ENCODE measurements around the gene RAB6D.
A peak's percentile ranks its signal among the peaks of the same experiment; 100 is the strongest.
"Not testable (repeated sequence)": the region's sequence is repeated elsewhere in the genome, so short reads cannot be mapped to it uniquely, and the experiment has no call there.

The RAB6D gene

GRCh38 chr2:131363703-131364186 is at the start of gene RAB6D:
RAB6D (minus strand) TSS chr2:131364168; CDS start chr2:131363720, 448 bp downstream.
- peak; percentile 19 for DNase-seq

GRCh38 chr2:131413148-131413747 is 49.3 kb upstream of the RAB6D start:
- peak; percentile 65 for DNase-seq

DNA sequence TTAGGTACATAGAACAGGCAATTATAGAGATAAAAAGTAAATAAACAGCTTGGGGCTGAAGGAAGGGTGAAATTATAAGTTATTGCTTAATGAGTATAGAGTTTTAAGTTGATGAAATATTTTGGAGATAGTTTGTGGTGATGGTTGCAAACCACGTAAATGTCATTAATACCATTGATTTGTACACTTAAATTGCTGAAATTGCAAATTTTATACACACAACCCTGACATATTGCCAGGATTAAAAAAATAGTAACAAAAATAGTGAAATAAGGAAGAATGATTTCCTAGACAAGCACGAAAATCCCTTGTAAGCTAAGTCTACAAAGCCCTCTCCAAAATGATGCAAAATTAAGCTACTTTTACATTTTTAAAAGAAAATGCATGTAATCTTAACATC is 46.2 kb upstream of the RAB6D start:
- no peak for DNase-seq

DNA sequence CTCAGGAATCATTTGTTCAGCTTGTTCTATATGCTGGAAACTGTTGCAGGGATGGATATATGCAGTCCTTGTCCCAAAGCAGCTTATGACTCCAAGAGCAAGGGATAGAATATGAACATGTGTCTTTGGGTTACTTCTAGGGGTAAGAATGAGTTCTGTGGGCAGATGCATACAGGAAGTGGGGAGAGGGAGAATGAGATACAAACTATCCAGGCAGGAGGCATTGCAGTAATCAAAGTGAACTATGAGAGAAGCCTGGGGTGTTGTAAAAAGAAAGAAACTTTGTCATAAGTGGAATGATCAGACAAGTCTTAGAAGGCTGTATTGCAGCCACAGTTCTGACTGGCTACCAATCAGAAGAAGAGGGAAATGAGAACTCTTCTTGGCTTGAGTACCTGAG is 44.8 kb upstream of the RAB6D start:
- DNase-seq, result no peak

- DNase-seq, result no peak
These were observed 44.2 kb upstream of the RAB6D start for GRCh38 chr2:131408207-131408606.

GRCh38 chr2:131404753-131405152 is 40.8 kb upstream of the RAB6D start:
- DNase-seq, result no peak

DNA sequence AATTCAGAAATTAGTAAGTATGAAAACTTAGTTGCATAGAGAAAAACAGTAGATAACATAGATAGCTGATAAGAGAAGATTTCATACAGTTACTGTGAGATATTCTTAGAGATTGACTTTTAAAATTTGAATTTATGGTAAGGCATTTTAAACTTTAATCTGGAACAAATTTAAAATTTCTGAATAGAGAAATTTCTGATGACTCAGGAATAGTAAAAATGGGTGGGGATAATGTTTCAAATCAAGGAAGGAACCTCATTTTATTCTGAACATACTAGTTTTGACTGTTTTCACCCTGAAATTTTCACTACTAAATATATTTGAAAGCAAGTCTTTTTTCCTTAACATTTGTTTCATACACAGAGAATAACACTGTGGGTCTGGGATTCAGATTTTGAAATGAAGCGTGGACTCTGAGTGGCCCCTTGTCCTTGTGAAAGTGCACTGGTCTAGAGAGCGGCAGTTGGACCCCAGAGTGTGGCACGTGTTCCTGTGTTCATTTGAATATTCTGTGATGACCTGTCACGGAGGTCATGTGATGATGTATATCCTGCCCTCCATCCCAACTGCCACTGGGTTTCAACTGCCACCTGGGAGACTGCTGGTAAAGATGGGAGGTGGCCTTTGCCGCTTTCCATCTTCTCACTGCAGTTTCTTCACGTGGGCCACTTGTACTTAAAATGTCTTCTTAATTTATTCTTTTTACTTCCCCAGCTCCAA is 38.5 kb upstream of the RAB6D start:
- DNase-seq, result no peak

GRCh38 chr2:131400849-131401248 is 36.9 kb upstream of the RAB6D start:
- DNase-seq, result no peak

DNA sequence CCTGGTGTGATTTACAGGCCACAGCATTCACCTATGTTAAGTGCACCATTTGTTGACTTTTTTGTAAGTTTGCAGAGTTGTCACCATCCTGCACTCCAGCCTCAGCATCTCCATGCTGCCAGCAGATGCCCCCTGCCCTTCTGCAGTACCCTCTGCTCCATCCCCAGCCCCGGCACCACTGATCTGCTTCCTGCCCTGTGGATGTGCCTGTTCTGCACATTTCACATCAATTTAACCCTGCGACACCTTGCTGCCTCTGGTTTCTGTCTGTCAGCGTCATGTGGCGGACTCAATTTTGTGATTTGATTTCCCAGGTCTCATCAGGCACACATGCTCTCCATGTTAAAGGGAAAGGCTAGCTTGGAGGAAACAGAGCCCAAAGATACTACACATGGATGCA is 36.5 kb upstream of the RAB6D start:
- not testable (repeated sequence) for DNase-seq

DNA sequence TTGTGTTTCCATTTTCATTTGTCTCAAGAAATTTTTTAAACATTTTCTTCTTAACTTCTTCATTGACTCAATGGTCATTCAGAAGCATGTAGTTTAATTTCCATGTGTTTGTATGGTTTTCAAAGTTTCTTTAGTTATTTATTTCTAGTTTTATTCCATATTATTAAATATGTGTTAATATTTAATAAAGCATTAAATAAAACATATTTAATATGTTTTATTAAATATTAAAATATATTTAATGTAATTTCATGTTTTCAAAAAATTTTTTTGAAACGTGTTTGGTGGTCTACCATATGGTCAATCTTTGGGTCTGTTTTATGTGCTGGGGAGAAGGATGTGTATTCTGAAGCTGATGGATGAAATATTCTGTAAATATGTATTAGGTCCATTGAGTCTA is 32.2 kb upstream of the RAB6D start:
- not testable (repeated sequence) for DNase-seq

GRCh38 chr2:131395024-131395645 is 31.2 kb upstream of the RAB6D start:
- not testable (repeated sequence) for DNase-seq

DNA sequence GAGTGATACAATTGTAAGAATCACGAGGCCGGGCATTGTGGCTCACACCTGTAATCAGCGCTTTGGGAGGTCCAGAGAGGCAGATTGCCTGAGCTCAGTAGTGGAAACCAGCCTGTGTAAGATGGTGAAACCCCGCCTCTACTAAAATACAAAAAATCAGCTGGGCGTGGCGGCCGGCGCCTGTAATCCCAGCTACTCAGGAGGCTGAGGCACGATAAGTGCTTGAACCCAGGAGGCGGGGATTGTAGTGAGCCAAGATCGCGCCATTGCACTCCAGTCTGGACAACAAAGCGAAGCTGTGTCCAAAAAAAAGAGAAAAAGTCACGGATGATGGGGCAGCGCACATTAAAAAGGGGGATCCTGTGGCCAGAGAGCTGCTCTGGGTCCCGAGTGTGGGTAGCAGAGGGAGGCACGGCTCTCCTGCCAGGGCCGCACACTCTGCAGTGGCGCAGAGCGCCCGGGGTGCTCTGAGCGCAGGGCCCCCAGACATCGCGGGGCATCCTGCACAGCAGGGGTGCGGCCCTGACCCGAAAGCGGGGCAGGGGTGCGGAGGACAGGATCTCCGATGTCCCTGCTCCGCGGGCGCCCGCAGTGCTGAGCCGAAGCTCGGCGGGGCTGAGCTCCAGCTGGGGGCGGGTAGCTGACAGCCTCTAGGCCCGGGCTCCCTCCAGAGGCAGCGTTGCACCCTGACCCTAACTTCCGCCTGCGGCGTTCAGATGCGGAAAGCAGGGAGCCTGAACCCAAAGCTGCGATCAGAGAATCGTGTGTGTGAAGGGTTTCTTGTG is 30.4 kb upstream of the RAB6D start:
- DNase-seq, result no peak

GRCh38 chr2:131391953-131392352 is 28.0 kb upstream of the RAB6D start:
- not testable (repeated sequence) for DNase-seq

GRCh38 chr2:131391471-131391870 is 27.5 kb upstream of the RAB6D start:
- DNase-seq, result not testable (repeated sequence)

DNA sequence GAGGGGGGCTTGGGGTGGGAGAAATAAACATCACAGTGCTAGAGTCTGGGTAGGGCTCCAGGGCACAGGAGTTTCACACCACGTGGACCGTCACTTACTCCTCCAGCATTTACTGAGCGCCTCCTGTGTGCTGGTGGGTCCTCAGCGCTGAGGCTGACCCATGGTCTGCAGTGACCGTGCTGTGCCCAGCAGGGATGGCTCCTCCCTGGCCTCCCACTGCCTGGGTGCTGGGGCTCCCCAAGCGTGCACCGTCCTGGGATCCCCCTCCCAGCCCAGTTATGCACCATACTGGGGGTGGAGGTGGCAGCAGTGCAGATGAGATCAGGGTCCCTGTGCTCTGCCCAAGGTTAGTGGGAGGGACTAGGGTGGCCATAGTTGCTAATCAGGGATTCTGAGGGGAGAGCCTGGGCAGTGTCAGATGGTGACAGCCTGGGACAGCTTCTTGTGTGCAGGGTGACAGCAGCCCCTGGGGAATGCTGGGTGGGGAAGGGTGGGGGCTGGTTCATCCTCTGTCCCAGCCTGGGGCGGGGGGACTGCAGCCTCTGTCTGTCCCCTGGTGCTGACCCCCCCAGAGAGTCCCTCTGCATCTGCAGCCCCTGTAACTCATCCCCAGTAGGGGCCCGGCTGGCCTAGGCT is 26.6 kb upstream of the RAB6D start:
- not testable (repeated sequence) for DNase-seq

DNA sequence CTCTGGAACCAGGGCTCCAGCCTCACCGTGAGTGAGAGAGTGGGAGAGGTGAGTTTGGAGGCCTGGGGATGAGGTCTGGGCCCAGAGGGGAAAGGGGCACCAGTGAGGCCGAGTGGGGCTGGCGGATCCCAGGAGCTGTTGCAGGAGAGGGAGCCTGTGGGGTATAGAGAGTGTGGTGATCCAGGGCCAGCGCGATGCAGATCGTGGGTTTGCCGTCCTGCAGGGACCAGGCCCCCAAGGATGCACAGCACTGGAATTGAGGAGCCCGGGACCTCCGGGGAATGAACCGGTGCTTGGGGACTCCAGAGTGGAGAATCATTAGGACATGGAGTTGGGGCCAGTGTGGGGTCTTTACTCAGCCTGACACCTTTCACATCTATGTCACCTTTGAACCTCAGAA is 25.7 kb upstream of the RAB6D start:
- no peak for DNase-seq

DNA sequence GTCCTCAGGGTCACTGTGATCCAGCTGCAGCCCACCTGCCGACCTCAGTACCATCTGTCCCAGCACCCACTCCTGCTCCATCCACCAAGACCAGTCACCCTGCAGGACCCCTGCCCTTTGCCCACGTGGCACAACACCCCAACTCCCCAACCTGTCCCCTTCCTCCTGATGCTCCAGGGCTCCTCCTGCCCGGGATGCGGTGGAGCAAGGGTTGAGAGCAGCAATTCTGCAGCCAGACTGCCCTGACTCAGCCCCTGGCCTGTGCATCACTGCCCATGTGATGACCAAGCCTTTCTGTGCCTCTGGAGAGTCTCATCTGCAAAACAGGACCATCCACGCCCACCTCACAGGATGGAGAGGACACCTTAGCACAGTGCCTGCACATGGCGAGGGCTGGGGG is 24.9 kb upstream of the RAB6D start:
- not testable (repeated sequence) for DNase-seq

GRCh38 chr2:131373111-131373510 is 9.1 kb upstream of the RAB6D start:
- DNase-seq, result not testable (repeated sequence)

GRCh38 chr2:131369954-131370353 is 6.0 kb upstream of the RAB6D start:
- DNase-seq, result no peak

DNA sequence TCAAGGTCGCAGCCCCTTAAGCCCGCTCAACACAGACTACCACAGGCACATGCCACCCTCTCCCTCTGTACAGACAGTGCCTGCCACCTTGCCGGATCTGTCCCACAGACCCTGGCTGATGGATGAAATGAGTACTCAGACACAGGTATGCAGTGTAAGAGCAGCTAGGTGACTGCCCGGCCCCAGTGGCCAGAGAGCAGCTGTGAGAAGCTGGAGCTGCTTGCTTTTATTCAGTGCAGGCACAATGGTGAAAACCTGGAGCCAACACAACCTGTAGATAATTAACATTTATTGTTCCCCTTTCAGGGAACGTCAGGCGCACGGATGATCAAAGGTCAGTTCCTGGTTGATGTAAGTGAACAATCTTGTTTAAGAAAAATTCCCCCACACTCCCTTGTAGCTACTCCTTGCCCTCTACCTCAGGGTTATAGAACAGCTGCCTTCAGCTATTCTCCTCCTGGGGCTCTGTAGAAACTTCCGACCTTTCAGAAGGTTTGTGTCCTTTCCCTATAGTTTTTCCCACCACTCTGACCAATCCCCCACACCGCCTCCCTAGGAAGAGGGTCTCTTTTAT is 4.6 kb upstream of the RAB6D start:
- not testable (repeated sequence) for DNase-seq

DNA sequence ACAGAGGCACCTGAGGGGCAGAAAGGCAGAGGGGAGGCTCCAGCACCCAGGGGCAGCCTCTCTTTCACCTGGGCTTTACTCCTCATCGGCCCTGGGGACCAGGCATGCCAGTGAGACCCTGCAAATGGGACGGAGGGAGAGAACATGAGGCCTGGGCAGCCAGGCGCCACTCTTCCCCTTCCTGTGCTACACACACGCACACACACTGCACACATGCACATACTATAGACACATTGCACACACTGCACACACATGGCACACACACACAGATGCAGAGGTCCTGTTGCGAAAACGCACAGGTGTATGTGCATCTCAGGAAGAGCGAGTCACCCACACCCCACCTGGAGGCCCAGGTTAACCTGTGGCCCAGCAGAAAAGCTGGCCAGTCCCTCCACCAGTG is 3.4 kb upstream of the RAB6D start:
- DNase-seq, result no peak

GRCh38 chr2:131366643-131367042 is 2.7 kb upstream of the RAB6D start:
- DNase-seq, result no peak
